Breast epithelium (tissue), 3 donors: ENCODE results near the gene RNF220.

Experiments used
- POLR2A ChIP-seq: fragments of 450-650 bp; IDR thresholded peaks from one replicate; pipeline ENCODE4 v1.6.1; 2016; ENCODE audit warnings: antibody characterized with exemption, mild to moderate bottlenecking, moderate library complexity
- TF ChIP-seq, protein P1 (sequence below), 3 donors: fragments of 450-650 bp; IDR thresholded peaks; one replicate each; pipeline ENCODE4 v1.5.1; 2016 to 2017; ENCODE audit warnings: antibody characterized with exemption in 3 of 3, mild to moderate bottlenecking in 3 of 3, moderate library complexity in 3 of 3

DNA sequence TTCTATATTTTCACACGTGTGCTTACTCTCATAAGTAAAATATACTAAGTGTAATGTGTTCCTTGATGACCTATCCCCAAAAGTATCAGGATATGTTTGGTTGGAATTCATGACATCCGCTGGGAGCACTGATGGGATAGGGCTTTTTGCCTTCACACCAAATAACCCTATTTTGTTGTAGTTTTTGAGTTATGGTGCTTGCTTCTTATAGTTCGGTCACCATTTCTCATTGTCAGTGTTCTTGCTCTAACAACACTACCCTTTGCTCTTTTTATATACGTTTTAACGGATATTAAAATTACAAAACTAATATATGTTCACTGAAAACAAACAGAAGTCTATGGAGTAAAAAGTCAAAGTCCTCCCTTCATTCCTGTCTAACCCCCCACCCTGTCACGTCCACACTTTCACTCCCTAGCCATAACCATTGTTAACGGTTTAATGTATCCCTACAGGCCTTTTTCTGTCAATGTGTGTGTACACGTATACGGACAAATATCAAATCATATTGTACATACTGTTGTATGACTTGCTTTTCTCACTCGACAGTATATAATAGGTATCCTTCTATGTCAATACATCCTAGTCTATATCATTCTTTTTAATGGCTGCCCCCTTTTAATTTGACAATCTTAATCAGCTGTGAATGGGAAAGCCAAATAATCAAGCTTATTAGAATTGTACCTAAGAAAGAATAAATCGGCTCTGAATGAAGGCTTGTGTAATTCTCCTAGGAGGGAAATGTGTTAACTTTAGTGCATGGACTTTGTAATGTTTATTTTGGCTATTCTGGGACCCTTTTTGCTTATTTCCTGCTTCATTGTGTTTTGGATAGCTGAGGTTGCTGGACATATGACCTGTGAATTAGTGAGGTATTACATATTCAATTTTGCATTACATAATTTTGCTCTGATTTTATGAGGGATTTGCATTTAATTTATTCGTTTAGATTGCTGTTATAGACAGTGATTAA lies 3.5 kb upstream of the RNF220 start:
- TF ChIP-seq POLR2A, result no peak
- TF ChIP-seq, protein P1, sequence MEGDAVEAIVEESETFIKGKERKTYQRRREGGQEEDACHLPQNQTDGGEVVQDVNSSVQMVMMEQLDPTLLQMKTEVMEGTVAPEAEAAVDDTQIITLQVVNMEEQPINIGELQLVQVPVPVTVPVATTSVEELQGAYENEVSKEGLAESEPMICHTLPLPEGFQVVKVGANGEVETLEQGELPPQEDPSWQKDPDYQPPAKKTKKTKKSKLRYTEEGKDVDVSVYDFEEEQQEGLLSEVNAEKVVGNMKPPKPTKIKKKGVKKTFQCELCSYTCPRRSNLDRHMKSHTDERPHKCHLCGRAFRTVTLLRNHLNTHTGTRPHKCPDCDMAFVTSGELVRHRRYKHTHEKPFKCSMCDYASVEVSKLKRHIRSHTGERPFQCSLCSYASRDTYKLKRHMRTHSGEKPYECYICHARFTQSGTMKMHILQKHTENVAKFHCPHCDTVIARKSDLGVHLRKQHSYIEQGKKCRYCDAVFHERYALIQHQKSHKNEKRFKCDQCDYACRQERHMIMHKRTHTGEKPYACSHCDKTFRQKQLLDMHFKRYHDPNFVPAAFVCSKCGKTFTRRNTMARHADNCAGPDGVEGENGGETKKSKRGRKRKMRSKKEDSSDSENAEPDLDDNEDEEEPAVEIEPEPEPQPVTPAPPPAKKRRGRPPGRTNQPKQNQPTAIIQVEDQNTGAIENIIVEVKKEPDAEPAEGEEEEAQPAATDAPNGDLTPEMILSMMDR (IDR thresholded peaks at IDR 0.05), result no peak
